ENCODE results near the gene ALDH5A1.

DNA sequence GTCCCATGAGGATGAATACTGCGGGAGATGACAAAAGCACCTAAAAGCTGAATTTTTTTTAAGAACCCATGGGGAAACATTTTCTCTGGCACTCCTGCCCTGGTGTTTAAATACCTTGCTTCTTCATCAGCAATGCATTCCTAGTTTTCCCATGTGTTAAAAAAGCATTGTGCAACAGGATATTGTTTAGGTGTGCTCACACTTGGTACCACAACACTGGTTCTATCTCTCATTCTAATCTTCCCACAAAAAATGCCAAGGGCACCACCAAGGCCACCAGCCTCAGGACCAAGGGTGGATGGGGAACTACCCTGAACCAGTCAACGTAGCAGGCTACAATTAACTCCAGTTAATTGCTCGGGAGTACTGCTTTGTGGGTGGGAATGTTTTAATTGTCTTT is 50.9 kb downstream of the ALDH5A1 start:
- TF ChIP-seq, protein P1, sequence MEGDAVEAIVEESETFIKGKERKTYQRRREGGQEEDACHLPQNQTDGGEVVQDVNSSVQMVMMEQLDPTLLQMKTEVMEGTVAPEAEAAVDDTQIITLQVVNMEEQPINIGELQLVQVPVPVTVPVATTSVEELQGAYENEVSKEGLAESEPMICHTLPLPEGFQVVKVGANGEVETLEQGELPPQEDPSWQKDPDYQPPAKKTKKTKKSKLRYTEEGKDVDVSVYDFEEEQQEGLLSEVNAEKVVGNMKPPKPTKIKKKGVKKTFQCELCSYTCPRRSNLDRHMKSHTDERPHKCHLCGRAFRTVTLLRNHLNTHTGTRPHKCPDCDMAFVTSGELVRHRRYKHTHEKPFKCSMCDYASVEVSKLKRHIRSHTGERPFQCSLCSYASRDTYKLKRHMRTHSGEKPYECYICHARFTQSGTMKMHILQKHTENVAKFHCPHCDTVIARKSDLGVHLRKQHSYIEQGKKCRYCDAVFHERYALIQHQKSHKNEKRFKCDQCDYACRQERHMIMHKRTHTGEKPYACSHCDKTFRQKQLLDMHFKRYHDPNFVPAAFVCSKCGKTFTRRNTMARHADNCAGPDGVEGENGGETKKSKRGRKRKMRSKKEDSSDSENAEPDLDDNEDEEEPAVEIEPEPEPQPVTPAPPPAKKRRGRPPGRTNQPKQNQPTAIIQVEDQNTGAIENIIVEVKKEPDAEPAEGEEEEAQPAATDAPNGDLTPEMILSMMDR (conservative IDR thresholded peaks at IDR 0.05; ENCODE audit: low read length), result no peak
- no peak for TF ChIP-seq EZH2phosphoT487 (IDR thresholded peaks at IDR 0.05; ENCODE audit: borderline replicate concordance)
